Measurements from ENCODE around the gene SEMG2.
A peak's percentile ranks its signal among the peaks of the same experiment; 100 is the strongest.

Gene SEMG2

GRCh38 chr20:45191926-45192325, 29.2 kb upstream of the SEMG2 start:
- no peak overlapping the region for H3K4me3 ChIP-seq (ENCODE audit: low read depth, low read length)
- no peak for DNase-seq (ENCODE audit: low read depth)
- TF ChIP-seq MYC (IDR thresholded peaks at IDR 0.05; ENCODE audit: low read depth, low read length) = no peak
- TF ChIP-seq MAX (IDR thresholded peaks at IDR 0.05; ENCODE audit: low read depth, low read length) = no peak
- TF ChIP-seq POLR2A (IDR thresholded peaks at IDR 0.05; ENCODE audit: extremely low read depth, insufficient read length) = no peak
- TF ChIP-seq CTCF (IDR thresholded peaks at IDR 0.05; ENCODE audit: low read depth, low read length) = no peak

GRCh38 chr20:45193331-45193730, 27.8 kb upstream of the SEMG2 start:
- DNase-seq (ENCODE audit: low read depth) = no peak
- no peak for TF ChIP-seq MAX (IDR thresholded peaks at IDR 0.05; ENCODE audit: low read depth, low read length)
- no peak for TF ChIP-seq POLR2A (IDR thresholded peaks at IDR 0.05; ENCODE audit: extremely low read depth, insufficient read length)
- no peak for TF ChIP-seq MYC (IDR thresholded peaks at IDR 0.05; ENCODE audit: low read depth, low read length)
- no peak for TF ChIP-seq CTCF (IDR thresholded peaks at IDR 0.05; ENCODE audit: low read depth, low read length)
- no peak overlapping the region for H3K4me3 ChIP-seq (ENCODE audit: low read depth, low read length)

- no peak for TF ChIP-seq MYC (IDR thresholded peaks at IDR 0.05; ENCODE audit: low read depth, low read length)
- TF ChIP-seq POLR2A (IDR thresholded peaks at IDR 0.05; ENCODE audit: extremely low read depth, insufficient read length) = no peak
- no peak for TF ChIP-seq MAX (IDR thresholded peaks at IDR 0.05; ENCODE audit: low read depth, low read length)
- no peak for TF ChIP-seq CTCF (IDR thresholded peaks at IDR 0.05; ENCODE audit: low read depth, low read length)
- DNase-seq (ENCODE audit: low read depth) = peak; percentile 60
- no peak within 1 kb of the TSS for H3K4me3 ChIP-seq (ENCODE audit: low read depth, low read length)
These were observed 14.4 kb upstream of the SEMG2 start, which contains the start of gene SEMG1 for GRCh38 chr20:45206725-45207124. Gene SEMG1 (plus strand): TSS chr20:45207033. CDS start chr20:45207054, 21 bp downstream.

GRCh38 chr20:45209924-45210323, 11.2 kb upstream of the SEMG2 start:
- TF ChIP-seq CTCF (IDR thresholded peaks at IDR 0.05; ENCODE audit: low read depth, low read length) (no peak), MAX (IDR thresholded peaks at IDR 0.05; ENCODE audit: low read depth, low read length) (no peak)
- H3K4me3 ChIP-seq (ENCODE audit: low read depth, low read length) = no peak overlapping the region
- no peak for DNase-seq (ENCODE audit: low read depth)

- DNase-seq (ENCODE audit: low read depth) = no peak
- TF ChIP-seq CTCF (IDR thresholded peaks at IDR 0.05; ENCODE audit: low read depth, low read length) (no peak), MYC (IDR thresholded peaks at IDR 0.05; ENCODE audit: low read depth, low read length) (no peak), MAX (IDR thresholded peaks at IDR 0.05; ENCODE audit: low read depth, low read length) (no peak), POLR2A (IDR thresholded peaks at IDR 0.05; ENCODE audit: extremely low read depth, insufficient read length) (no peak)
These were observed 9.4 kb upstream of the SEMG2 start for GRCh38 chr20:45211569-45212474.

More at GRCh38 chr20:45211569-45212474, 9.4 kb upstream of the SEMG2 start:
- no peak overlapping the region for H3K4me3 ChIP-seq (ENCODE audit: low read depth, low read length)
